AG08396 (cell line): ENCODE data around the gene RAET1L.
"Not testable (repeated sequence)": the region's sequence is repeated elsewhere in the genome, so short reads cannot be mapped to it uniquely, and the experiment has no call there.

Experiments used
- DNase-seq: peaks from one replicate; pipeline ENCODE4 v3.0.0; 2012; ENCODE audit warnings: low spot score, mixed read lengths

RAET1L gene

DNA sequence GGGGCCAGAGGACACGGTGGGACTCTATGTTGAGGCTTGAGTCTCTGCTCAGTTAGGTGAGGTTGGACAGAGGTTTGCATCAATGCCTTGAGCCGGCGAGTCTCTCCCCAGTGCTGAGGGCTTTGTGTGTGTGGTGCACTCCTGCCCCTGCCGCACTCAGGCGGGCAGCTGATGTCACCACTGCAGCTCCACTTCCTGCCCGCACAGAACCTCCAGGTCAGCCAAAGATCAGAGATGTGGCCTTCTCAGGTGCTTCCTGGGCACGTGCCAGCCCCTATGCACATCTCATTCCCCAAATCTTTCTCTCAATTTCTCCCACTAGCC lies 33.9 kb downstream of the RAET1L start:
- not testable (repeated sequence) for DNase-seq

DNA sequence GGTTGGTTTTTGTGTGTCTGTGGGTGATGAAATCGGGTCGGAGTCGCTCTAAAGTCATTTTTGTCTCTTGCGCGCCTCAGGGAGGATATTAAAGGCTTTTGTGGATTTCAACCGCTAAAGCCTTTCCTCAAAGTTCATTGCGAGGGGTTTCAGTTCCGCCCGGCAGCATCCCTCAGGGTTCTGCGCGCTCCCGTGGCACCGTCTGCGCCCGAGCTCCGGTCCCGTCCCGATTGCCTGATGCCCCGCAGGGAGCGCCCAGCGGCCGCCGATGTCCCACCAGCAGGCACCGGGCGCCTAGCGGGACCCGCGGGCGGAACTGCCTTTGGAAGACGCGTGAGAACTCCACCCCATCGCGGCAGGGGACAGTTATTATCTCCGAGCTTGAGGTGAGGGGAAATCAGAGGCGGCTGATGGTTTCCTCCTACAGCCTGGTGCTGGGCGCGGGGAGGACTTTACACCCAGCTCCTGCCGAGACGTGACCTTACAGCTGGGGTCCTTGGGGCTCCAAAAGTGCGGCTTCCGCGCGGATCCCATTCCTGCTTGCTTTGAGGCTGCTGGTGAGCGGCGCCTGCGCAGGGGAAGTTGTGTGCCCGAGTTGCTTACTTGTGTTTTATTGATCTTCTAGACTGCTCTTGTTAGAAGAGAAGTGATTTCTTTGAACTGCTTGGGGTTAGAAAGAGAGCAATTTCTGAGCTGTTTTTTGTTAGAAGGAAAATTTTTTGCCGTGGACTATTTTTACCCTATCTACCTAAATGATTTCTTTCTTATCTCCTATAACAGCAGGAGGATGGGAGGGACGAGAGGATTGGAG lies 34.5 kb downstream of the RAET1L start:
- peak; percentile 18 for DNase-seq

DNA sequence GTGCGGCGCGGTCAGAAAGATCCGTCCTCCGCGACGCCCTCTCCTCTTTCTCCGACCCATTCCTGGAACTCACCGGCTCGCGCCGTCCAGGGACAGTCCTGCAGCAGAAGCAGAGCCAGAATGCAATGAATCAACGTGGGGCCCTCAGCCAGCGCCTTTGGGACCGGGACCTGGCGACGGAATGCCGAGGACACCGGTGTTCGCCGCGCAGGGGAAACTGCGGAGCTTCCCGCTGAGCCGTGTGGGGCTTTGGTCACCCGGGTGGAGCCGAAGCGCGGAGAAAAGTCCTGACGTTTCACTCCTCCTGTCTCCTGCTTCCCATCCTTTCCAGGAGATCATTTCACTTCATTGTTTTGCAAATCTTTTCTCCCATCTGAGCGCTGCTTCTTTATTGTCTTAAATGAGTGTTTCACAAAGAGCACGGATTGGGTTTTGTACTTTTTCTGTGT lies 35.1 kb downstream of the RAET1L start:
- no peak for DNase-seq

DNA sequence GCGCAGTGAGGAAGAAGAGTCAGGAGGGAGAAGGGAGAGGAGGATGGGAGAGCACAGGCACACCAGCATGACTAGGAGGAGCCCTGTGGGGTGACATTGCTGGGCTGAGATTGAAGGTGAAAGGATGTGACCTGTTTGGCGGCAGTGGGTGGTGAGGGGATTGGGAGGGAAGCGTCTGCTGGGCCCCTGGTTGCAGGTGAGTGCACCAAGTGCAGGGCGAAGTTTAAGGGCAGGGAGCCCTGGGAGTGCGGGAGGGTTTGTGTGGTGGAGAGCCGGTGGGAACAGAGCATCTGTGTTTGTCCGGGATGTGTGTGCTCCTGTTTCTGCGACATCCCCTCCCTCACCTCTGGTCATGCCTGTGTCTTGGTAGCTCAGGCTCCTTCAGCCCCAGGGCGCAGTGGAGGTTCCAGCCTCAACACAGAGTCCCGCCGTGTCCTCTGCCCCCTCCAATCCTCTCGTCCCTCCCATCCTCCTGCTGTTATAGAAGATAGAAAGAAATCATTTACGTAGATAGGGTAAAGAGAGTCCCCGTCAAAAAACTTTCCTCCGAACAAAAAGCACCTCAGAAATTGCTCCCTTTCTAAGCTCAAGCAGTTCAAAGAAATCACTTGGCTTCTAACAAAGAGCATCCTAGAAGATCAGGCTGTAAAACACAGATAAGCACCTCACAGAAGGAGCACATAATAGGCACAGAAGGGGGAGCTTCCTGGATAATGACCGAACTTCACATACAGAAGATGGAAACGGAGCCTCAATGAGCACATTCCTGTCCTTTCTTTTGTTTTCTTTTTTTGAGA lies 36.6 kb downstream of the RAET1L start:
- no peak for DNase-seq

DNA sequence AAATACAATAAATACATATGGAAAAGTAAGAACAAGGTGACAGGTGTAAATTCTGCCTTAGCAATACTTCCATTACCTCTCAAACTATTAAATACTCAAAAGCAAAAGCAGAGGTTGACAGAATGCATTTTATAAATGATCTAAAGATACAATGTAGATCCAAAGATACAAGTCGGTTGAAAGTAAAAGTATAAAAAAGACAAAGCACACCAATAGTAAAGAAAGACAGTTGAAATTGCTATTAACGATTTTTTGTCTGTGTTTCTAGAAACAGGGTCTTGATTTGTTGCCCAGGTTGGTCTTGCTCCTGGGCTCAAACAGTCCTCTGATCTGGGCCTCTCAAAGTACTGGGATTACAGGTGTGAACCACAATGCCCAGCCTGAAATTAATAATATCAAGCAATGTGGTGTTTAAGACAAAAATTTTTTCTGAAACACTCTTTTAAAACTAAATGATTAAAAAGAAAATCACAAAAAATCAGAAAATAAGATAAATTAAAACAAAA lies 37.7 kb downstream of the RAET1L start:
- DNase-seq, result no peak

DNA sequence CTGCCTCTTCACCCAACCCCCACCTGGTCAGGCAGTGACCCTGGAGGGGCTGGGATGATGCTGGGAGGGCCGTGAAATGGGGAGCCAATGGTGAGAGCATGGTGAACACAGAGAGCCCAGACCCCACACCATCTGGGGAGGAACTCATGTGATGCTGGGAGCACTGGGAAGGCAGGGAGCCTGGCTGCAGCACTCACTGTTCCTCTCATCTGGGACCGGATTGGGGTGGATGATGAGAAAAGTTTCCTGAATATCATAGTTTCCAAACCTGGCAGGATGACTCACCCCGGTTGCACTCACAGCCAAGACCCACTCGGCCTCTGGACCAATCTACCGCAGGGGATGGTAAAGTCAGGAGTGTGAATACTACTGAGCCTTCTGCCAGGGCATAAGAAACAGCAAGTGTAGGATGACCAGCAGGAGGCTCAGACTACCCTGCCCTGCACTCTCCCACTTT lies 39.8 kb downstream of the RAET1L start:
- DNase-seq, result no peak

DNA sequence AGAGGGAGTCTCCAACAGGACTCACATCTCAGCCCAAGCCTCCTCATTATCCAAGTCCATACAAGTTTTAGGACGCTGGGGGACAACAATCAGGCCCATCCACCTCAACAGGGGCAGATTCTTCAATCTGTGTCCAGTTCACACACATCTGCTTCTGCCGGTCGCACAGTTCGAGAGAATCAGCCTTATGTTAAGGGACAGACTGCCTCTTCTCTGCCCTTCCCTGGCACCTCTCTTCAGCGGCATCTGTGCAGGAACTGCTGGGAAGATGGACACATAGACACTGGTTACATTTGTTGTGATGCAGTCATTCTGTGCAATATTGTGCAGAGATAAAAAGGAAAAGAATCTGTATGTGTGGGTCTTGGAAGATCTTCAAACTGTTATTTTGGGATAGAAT lies 40.6 kb downstream of the RAET1L start:
- DNase-seq, result no peak

DNA sequence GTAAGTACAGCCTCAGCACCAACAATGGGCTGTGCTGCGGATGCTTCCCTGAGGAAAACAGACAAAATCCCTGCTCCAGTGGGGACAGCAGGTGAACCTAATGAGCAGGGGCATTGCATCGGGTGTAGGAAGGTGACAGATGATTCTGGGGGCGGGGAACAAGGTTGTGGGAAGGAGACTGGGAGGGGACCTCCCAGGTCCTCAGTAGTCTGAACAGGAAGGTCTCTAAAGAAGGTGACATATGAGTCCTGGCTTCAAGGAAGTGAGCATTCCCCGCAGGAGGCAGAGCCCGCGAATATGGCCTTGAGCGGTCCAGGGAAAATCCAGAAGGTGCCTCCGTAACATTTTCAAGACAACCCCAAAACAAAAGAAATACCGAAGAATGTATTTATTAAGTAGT lies 42.2 kb downstream of the RAET1L start:
- DNase-seq, result no peak

DNA sequence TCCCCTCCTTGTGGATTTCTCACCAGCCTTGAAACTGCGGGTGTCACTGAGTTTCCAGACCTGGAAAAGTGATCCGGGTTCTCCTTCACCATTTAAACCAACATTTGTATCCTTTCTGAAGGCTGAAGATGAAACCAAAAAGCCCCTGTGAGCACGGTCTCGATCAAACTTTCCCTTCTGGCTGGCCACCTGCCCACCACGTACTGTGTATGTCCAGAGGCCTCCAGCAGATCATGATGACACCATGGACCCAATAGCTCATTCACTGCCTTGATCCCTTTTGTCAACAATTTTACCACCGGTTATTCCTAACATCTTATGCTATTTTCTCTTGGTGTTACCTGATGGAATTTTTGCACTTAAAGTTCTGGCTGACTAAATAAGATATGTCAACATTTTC lies 46.0 kb downstream of the RAET1L start:
- no peak for DNase-seq

DNA sequence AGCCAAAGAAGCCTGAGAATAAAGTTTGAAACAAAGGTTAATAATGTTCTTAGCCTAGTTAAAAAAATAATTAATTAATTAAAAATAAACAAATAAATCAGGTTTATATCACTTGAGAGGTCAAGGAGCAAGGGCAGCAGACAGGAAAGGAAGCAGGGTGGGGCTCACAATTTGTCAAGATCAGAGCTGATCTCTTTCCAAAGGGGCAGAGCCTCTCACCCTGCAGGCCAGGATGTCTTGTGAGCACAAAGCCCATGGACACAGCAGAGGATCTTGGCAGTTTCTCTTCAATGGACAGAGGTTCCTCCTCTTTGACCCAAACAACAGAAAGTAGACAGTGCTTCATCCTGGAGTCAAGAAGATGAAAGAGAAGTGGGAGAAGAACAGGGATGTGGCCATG lies 46.7 kb downstream of the RAET1L start:
- DNase-seq, result no peak

DNA sequence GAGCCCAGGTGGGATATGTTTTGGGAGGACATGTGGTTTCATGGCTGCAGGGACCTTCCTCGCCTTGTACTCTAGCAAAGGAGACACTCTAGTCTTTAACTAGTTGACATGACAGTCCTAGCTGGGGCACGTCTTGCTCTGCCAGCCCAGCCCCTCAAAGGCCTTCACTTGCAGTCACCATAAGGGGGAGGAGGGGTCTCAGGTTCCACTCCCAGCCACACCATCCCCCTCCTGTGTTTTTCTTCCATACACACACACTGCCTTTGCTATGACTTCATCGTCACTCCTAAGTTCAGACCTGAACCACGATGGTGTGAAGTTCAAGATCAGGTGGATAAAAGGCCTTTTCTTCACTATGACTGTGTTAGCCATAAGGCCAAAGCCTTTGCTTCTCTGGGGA lies 48.1 kb downstream of the RAET1L start:
- no peak for DNase-seq

DNA sequence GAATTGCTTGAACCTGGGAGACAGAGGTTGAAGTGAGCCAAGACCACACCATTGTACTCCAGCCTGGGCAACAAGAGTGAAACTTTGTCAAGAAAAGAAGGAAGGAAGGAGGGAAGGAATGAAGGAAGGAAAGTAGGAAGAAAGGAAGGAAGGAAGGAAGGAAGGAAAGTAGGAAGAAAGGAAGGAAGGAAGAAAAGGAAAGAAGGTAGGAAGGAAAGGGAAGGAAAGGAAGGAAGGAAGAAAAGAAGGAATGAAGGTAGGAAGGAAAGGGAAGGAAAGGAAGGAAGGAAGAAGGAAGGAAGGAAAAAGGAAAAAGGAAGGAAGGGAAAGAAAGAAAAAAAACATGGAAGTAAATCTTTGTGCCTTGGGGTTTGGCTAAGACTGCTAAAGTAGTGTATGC lies 49.9 kb downstream of the RAET1L start:
- no peak for DNase-seq

DNA sequence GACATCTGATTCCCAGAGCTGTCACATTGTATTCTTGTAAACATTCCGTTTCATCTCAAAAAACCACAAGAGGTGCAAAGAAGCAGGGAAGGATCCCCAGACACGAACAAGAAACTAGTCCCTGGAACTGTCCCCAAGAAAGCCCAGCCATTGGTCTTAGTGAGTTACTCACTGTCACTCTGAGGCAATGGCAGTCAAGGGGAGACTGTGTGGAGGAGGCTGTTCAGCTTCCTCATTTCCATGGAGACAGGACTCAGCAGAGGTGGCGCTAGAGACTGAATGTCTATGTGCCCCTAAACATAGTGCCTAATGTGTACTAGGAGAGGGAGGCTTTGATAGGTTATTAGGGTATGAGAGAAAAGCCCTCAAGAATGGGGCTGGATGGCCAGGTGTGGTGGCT lies 50.5 kb downstream of the RAET1L start:
- no peak for DNase-seq

DNA sequence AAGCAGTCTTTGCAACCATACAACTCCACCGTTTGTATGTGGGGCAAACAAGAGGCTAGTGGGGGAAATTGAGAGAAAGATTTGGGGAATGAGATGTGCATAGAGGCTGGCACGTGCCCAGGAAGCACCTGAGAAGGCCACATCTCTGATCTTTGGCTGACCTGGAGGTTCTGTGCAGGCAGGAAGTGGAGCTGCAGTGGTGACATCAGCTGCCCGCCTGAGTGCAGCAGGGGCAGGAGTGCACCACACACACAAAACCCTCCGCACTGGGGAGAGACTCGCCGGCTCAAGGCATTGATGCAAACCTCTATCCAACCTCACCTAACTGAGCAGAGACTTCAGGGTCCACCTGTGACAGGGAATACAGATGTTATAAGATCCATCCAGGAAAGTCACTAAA lies 50.9 kb downstream of the RAET1L start:
- DNase-seq, result not testable (repeated sequence)

DNA sequence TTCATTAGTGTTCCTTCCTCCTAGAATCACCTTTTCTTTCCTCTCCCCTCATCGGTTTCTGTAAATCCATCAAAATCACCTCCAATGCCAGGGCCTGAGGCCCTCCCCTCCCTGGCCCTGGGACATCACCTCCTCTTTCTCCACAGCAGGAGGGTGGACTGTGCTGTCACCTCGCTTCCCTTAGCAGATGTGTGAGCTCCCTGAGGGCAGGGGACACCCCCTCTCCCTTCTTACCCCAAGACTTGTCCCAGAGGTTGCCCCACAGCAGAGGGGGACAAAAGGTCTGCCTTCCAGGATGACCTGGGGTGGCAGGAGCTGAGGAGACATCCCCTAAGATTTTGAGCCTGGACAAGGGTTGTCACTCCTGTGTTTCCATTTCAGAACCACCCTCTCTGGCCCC lies 55.7 kb downstream of the RAET1L start:
- DNase-seq, result no peak

DNA sequence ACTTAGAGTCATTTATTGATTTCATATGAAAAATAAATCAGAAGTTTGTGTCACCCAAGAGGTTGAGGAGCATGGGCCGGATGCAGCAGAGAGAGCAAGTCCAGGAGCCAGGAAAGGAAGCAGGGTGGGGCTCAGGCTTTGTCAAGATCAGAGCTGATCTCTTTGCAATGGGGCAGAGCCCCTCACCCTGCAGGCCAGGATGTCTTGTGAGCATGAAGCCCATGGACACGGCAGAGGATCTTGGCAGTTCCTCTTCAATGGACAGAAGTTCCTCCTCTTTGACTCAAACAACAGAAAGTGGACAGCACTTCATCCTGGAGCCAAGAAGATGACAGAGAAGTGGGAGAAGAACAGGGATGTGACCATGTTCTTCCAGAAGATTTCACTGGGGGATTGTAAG lies 56.4 kb downstream of the RAET1L start:
- not testable (repeated sequence) for DNase-seq
